GM21360 (cell line): ENCODE results near the gene BDP1.
"Not testable (repeated sequence)": the region's sequence is repeated elsewhere in the genome, so short reads cannot be mapped to it uniquely, and the experiment has no call there.

ENCODE experiments used
- ATAC-seq: cut with Tn5 transposase; IDR thresholded peaks from one replicate; pipeline ENCODE4 v1.9.1; 2021; ENCODE audit warnings: mild to moderate bottlenecking, moderate library complexity; ENCODE audit not compliant: unreplicated experiment

The BDP1 gene

GRCh38 chr5:71569748-71570509 is 114.5 kb downstream of the BDP1 start:
- ATAC-seq: no peak

- ATAC-seq: not testable (repeated sequence)
Measured at GRCh38 chr5:71571811-71572210, 116.4 kb downstream of the BDP1 start.

GRCh38 chr5:71573591-71573990 is 118.1 kb downstream of the BDP1 start:
- no peak for ATAC-seq

- ATAC-seq: not testable (repeated sequence)
Measured at GRCh38 chr5:71575588-71575987, 120.1 kb downstream of the BDP1 start.

- ATAC-seq: no peak
Measured at GRCh38 chr5:71576241-71576640, 120.8 kb downstream of the BDP1 start.

- not testable (repeated sequence) for ATAC-seq
Measured at GRCh38 chr5:71577839-71578238, 122.4 kb downstream of the BDP1 start.

- no peak for ATAC-seq
Measured at GRCh38 chr5:71582945-71583584, 127.6 kb downstream of the BDP1 start.

GRCh38 chr5:71586052-71586940 is 130.8 kb downstream of the BDP1 start:
- peak; percentile 1 for ATAC-seq

GRCh38 chr5:71586941-71587765 is 131.7 kb downstream of the BDP1 start, which contains the start of gene MCCC2:
Gene MCCC2, plus strand, starts transcription at chr5:71587340. Its CDS starts 86 bp downstream, at chr5:71587426.
- peak; percentile 94 for ATAC-seq

- peak; percentile 14 for ATAC-seq
Measured at GRCh38 chr5:71587766-71588532, 132.5 kb downstream of the BDP1 start.

- no peak for ATAC-seq
Measured at GRCh38 chr5:71588533-71588885, 133.1 kb downstream of the BDP1 start.

GRCh38 chr5:71589903-71590302 is 134.5 kb downstream of the BDP1 start:
- no peak for ATAC-seq

GRCh38 chr5:71591100-71591499 is 135.6 kb downstream of the BDP1 start:
- no peak for ATAC-seq

- ATAC-seq: no peak
Measured at GRCh38 chr5:71596169-71596568, 140.7 kb downstream of the BDP1 start.

- ATAC-seq: no peak
Measured at GRCh38 chr5:71597001-71597400, 141.6 kb downstream of the BDP1 start.

- no peak for ATAC-seq
Measured at GRCh38 chr5:71600783-71601182, 145.3 kb downstream of the BDP1 start.

GRCh38 chr5:71601222-71602026 is 146.0 kb downstream of the BDP1 start:
- ATAC-seq: no peak

- not testable (repeated sequence) for ATAC-seq
Measured at GRCh38 chr5:71609916-71610315, 154.5 kb downstream of the BDP1 start.

GRCh38 chr5:71615809-71616208 is 160.4 kb downstream of the BDP1 start:
- ATAC-seq: no peak
